ENCODE results near the gene TRIM69.

Gene TRIM69

GRCh38 chr15:44753345-44753744 is 17.0 kb downstream of the TRIM69 start:
- no peak overlapping the region for H3K4me2 ChIP-seq (ENCODE audit: low read depth, low read length, poor library complexity, severe bottlenecking)
- H3K4me1 ChIP-seq (ENCODE audit: insufficient read depth, low read length, poor library complexity, severe bottlenecking): no peaks in the 10 kb centered on the region
- no peaks in the 10 kb centered on the region for H3F3A ChIP-seq (ENCODE audit: low read depth)
- H4K20me1 ChIP-seq (ENCODE audit: insufficient read depth, low read length, poor library complexity, severe bottlenecking): no peaks in the 10 kb centered on the region
- H3K9me2 ChIP-seq (replicated peaks; ENCODE audit: low read depth, low read length): no peaks in the 10 kb centered on the region
- H2AFZ ChIP-seq (ENCODE audit: low read length): no peak overlapping the region
- no peaks in the 10 kb centered on the region for H3K36me3 ChIP-seq (ENCODE audit: insufficient read depth, low read length)
- 0 out of 2 replicates have a peak, but pooled peaks cover 2% of the 10 kb centered on the region for H3K9me3 ChIP-seq (ENCODE audit: insufficient read depth, low read depth, low read length)
- no peak overlapping the region for H3K4me3 ChIP-seq (ENCODE audit: low read length, poor library complexity, severe bottlenecking)
- H3K9ac ChIP-seq (ENCODE audit: low read depth, low read length, poor library complexity, severe bottlenecking): no peak overlapping the region
- TF ChIP-seq CTCF (conservative IDR thresholded peaks at IDR 0.05; ENCODE audit: low read length): no peak
- TF ChIP-seq EZH2phosphoT487 (IDR thresholded peaks at IDR 0.05; ENCODE audit: borderline replicate concordance): no peak
- H3K27me3 ChIP-seq (ENCODE audit: insufficient read depth, low read length, poor library complexity, severe bottlenecking): no peaks in the 10 kb centered on the region
- no peaks in the 10 kb centered on the region for H3K79me2 ChIP-seq (ENCODE audit: insufficient read depth, low read length)

- H3K4me3 ChIP-seq (ENCODE audit: low read length, poor library complexity, severe bottlenecking): no peak overlapping the region
- no peaks in the 10 kb centered on the region for H3F3A ChIP-seq (ENCODE audit: low read depth)
- no peaks in the 10 kb centered on the region for H3K27me3 ChIP-seq (ENCODE audit: insufficient read depth, low read length, poor library complexity, severe bottlenecking)
- H4K20me1 ChIP-seq (ENCODE audit: insufficient read depth, low read length, poor library complexity, severe bottlenecking): no peaks in the 10 kb centered on the region
- no peak overlapping the region for H2AFZ ChIP-seq (ENCODE audit: low read length)
- no peak for TF ChIP-seq EZH2phosphoT487 (IDR thresholded peaks at IDR 0.05; ENCODE audit: borderline replicate concordance)
- no peak overlapping the region for H3K4me2 ChIP-seq (ENCODE audit: low read depth, low read length, poor library complexity, severe bottlenecking)
- no peaks in the 10 kb centered on the region for H3K79me2 ChIP-seq (ENCODE audit: insufficient read depth, low read length)
- H3K9me2 ChIP-seq (replicated peaks; ENCODE audit: low read depth, low read length): no peaks in the 10 kb centered on the region
- no peaks in the 10 kb centered on the region for H3K4me1 ChIP-seq (ENCODE audit: insufficient read depth, low read length, poor library complexity, severe bottlenecking)
- H3K9ac ChIP-seq (ENCODE audit: low read depth, low read length, poor library complexity, severe bottlenecking): no peak overlapping the region
- H3K36me3 ChIP-seq (ENCODE audit: insufficient read depth, low read length): no peaks in the 10 kb centered on the region
- no peaks in the 10 kb centered on the region for H3K9me3 ChIP-seq (ENCODE audit: insufficient read depth, low read depth, low read length)
Observed at GRCh38 chr15:44763187-44763586, 26.9 kb downstream of the TRIM69 start.

GRCh38 chr15:44763848-44764247 is 27.5 kb downstream of the TRIM69 start:
- TF ChIP-seq EZH2phosphoT487 (IDR thresholded peaks at IDR 0.05; ENCODE audit: borderline replicate concordance) (no peak), CTCF (conservative IDR thresholded peaks at IDR 0.05; ENCODE audit: low read length) (no peak)
- Histone ChIP-seq H2AFZ (ENCODE audit: low read length) (no peak overlapping the region), H3K79me2 (ENCODE audit: insufficient read depth, low read length) (no peaks in the 10 kb centered on the region), H4K20me1 (ENCODE audit: insufficient read depth, low read length, poor library complexity, severe bottlenecking) (no peaks in the 10 kb centered on the region), H3K4me2 (ENCODE audit: low read depth, low read length, poor library complexity, severe bottlenecking) (no peak overlapping the region), H3K9me3 (ENCODE audit: insufficient read depth, low read depth, low read length) (no peaks in the 10 kb centered on the region), H3K36me3 (ENCODE audit: insufficient read depth, low read length) (no peaks in the 10 kb centered on the region), H3F3A (ENCODE audit: low read depth) (no peaks in the 10 kb centered on the region), H3K9me2 (replicated peaks; ENCODE audit: low read depth, low read length) (no peaks in the 10 kb centered on the region), H3K27me3 (ENCODE audit: insufficient read depth, low read length, poor library complexity, severe bottlenecking) (no peaks in the 10 kb centered on the region), H3K4me1 (ENCODE audit: insufficient read depth, low read length, poor library complexity, severe bottlenecking) (no peaks in the 10 kb centered on the region), H3K4me3 (ENCODE audit: low read length, poor library complexity, severe bottlenecking) (no peak overlapping the region), H3K9ac (ENCODE audit: low read depth, low read length, poor library complexity, severe bottlenecking) (no peak overlapping the region)

GRCh38 chr15:44765036-44765435 is 28.7 kb downstream of the TRIM69 start:
- H3K9me2 ChIP-seq (replicated peaks; ENCODE audit: low read depth, low read length): no peaks in the 10 kb centered on the region
- H3K27me3 ChIP-seq (ENCODE audit: insufficient read depth, low read length, poor library complexity, severe bottlenecking): no peaks in the 10 kb centered on the region
- H2AFZ ChIP-seq (ENCODE audit: low read length): no peak overlapping the region
- H3F3A ChIP-seq (ENCODE audit: low read depth): no peaks in the 10 kb centered on the region
- no peaks in the 10 kb centered on the region for H4K20me1 ChIP-seq (ENCODE audit: insufficient read depth, low read length, poor library complexity, severe bottlenecking)
- H3K4me2 ChIP-seq (ENCODE audit: low read depth, low read length, poor library complexity, severe bottlenecking): no peak overlapping the region
- H3K4me3 ChIP-seq (ENCODE audit: low read length, poor library complexity, severe bottlenecking): no peak overlapping the region
- TF ChIP-seq CTCF (conservative IDR thresholded peaks at IDR 0.05; ENCODE audit: low read length): no peak
- no peak for TF ChIP-seq EZH2phosphoT487 (IDR thresholded peaks at IDR 0.05; ENCODE audit: borderline replicate concordance)
- H3K9me3 ChIP-seq (ENCODE audit: insufficient read depth, low read depth, low read length): no peaks in the 10 kb centered on the region
- H3K36me3 ChIP-seq (ENCODE audit: insufficient read depth, low read length): no peaks in the 10 kb centered on the region
- H3K79me2 ChIP-seq (ENCODE audit: insufficient read depth, low read length): no peaks in the 10 kb centered on the region
- no peaks in the 10 kb centered on the region for H3K4me1 ChIP-seq (ENCODE audit: insufficient read depth, low read length, poor library complexity, severe bottlenecking)
- no peak overlapping the region for H3K9ac ChIP-seq (ENCODE audit: low read depth, low read length, poor library complexity, severe bottlenecking)

Measured in Loucy (cell line).